ENCODE measurements around the gene PAQR7.

GRCh38 chr1:25898223-25899015, 22.9 kb upstream of the PAQR7 start:
- TF ChIP-seq CTCF (IDR thresholded peaks at IDR 0.05): no peak
- TF ChIP-seq ZFX (IDR thresholded peaks at IDR 0.05; ENCODE audit: borderline replicate concordance): no peak
